Epithelial cell of proximal tubule (primary cell): ENCODE results near the gene COX8C. TPM values are rescaled to one million over a fixed set of nuclear protein-coding genes. Genes with fewer than 3 reads are reported as not detected.

Experiments used
- DNase-seq: peaks from one replicate; pipeline ENCODE4 v3.0.0-alpha.2; 2011; ENCODE audit warnings: low read depth
- H3K4me3 ChIP-seq: 2 replicates; pipeline ENCODE4 v1.5.1; 2011; ENCODE audit warnings: low read depth, mild to moderate bottlenecking, low read length
- total RNA-seq: library from RNA; depleted of rRNA; stranded (reverse); fragments of >200 nt; gene quantifications from 2 replicates; pipeline ENCODE4 v1.2.3, GENCODE V29; 2015
- TF ChIP-seq, protein P1 (sequence below): conservative IDR thresholded peaks from 2 replicates; pipeline ENCODE4 v1.5.1; 2012; ENCODE audit warnings: low read depth, mild to moderate bottlenecking, low read length

Gene COX8C
- total RNA-seq, 1 donor from 2014 or later = not detected

DNA sequence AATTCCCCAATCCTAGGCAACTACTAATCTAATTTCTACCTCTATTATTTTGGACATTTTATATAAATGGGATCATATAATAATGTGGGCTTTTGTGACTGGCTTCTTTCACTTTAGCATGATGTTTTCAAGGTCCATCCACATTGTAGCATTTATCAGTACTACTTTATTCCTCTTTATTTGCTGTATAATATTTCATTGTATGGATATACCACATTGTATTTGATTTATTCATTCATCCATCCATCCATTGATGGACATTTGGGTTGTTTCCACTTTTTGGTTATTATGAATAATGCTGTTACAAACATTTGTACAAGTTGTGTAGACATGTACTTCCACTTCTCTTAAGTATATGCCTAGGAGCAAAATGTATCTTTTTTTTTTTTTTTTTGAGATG, 31.4 kb upstream of the COX8C start:
- TF ChIP-seq, protein P1, sequence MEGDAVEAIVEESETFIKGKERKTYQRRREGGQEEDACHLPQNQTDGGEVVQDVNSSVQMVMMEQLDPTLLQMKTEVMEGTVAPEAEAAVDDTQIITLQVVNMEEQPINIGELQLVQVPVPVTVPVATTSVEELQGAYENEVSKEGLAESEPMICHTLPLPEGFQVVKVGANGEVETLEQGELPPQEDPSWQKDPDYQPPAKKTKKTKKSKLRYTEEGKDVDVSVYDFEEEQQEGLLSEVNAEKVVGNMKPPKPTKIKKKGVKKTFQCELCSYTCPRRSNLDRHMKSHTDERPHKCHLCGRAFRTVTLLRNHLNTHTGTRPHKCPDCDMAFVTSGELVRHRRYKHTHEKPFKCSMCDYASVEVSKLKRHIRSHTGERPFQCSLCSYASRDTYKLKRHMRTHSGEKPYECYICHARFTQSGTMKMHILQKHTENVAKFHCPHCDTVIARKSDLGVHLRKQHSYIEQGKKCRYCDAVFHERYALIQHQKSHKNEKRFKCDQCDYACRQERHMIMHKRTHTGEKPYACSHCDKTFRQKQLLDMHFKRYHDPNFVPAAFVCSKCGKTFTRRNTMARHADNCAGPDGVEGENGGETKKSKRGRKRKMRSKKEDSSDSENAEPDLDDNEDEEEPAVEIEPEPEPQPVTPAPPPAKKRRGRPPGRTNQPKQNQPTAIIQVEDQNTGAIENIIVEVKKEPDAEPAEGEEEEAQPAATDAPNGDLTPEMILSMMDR = no peak
- no peak overlapping the region for H3K4me3 ChIP-seq
- no peak for DNase-seq

DNA sequence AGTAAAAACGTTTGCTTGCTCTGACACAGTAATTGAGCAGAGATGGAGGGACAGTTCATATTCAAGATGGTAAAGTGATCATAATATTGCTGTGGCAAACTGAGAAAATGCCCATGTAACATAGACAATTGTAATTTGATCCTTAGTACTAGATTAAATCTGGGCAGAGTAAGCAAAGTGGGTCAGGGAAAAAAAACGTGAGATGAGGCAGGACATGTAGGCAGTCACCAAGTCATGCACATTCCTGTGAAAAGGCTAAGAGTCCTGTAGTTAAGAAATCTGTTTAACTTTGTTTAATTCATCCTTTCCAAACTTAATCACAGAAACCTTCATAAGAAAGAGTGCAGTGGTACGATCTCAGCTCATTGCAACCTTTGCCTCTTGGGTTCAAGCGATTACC, 30.3 kb upstream of the COX8C start:
- H3K4me3 ChIP-seq = no peak overlapping the region
- no peak for DNase-seq

DNA sequence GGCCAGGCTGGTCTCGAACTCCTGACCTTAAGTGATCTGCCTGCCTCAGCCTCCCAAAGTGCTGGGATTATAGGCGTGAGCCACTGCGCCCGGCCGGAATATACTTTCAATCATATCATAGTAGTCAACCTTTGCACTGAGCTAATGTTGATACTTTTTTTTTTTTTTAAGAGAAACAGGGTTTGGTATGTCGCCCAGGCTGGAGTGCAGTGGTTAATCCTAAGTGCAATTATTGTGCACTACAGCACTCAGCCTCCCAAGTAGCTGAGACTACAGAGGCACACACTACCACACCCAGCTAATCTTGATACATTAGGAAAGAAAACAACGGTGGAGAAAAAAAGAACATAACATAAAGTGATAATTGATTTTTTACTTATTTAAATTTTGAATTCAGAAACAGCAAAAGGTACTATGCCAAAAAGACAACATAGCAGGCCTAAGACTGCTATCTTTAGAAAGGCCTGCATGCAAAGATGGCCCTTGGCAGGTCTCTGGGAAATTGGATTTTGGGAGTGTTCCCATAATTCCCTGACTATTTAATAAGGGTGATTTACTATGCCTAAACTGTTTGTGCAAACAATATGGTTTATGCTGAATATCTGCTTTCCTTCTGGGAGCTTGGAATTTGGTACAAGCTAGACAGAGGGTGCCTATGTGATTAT, 29.6 kb upstream of the COX8C start:
- TF ChIP-seq, protein P1 = no peak
- H3K4me3 ChIP-seq = peak overlapping the region; percentile 12
- no peak for DNase-seq

More for the DNA sequence above, 30.3 kb upstream of the COX8C start:
- TF ChIP-seq, protein P1 = no peak

DNA sequence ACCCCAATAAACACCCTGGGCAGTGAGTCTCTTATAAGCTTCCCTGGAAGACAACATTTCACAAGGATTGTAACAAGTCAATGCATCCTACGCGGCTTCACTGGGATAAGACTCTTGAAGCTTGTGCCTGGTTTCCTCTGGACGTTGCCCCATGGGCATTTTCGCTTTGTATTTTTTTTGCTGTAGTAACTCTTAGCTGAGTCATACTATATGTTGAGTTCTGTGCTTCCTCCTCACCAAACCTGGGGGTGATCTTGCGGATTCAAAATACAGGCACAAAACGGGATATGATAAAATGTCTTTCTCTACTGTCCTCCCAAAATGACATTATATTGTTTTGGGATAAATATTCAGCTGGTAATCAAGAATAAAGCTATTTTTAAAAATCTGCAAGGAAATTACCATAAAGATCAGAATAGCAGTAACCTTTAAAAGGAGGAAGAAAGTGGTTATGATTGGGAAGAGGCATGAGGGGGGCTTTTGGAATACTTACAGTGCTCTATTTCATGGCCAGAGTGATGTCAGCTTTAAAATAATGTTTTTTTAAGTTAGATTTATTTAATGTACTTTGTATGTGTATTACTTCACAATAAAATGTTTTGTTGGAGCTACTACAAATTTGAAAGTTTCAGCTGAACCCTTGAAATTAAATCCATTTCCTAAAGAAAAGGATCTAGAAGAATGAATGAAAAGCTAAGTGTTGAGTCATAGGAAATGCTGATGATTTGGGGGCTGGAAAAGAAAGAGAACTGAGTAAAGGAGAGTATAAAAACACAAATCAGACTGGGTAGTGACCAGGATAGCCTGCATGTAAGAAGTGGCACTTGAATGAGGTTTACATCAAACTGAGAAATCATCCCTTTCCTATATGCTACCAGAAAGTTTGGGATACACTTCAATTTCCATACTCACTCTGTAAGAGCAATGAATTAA, 28.8 kb upstream of the COX8C start:
- DNase-seq = no peak
- peak overlapping the region; percentile 37 for H3K4me3 ChIP-seq
- TF ChIP-seq, protein P1 = no peak

DNA sequence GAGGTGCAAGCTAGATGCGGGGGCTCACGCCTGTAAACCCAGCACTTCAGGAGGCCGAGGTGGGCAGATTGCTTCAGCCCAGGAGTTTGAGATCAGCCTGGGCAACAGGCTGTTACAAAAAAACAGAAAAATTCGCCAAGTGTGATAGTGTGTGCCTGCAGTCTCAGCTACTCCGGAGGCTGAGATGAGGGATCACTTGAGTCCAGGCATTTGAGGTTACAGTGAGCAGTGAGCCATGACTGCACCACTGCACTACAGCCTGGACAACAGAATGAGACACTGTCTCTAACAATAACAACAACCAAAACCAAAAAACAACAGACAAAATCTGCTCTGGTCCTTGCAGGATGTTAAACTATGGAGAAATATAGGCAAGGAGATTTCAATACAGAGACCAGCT, 28.1 kb upstream of the COX8C start:
- DNase-seq = peak; percentile 71
- TF ChIP-seq, protein P1 = no peak
- H3K4me3 ChIP-seq = peak overlapping the region; percentile 37

DNA sequence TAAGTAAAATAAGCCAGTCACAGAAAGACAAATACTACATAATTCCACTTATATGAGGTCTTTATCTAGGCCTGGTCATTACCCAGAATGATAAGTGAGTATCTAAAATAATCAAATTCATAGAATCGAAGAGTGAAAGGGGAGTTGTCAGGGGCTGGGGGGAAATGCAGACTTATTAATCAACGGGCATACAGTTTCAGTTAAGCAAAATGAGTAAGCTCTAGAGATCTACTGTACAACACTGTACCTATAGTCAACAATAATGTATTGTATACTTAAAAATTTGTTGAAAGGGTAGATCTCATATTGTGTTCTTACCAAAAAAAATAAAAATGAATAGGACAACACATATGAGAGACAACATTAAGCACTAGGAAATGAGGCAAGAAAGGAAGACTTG, 27.5 kb upstream of the COX8C start:
- TF ChIP-seq, protein P1 = no peak
- DNase-seq = no peak
- H3K4me3 ChIP-seq = no peak overlapping the region

DNA sequence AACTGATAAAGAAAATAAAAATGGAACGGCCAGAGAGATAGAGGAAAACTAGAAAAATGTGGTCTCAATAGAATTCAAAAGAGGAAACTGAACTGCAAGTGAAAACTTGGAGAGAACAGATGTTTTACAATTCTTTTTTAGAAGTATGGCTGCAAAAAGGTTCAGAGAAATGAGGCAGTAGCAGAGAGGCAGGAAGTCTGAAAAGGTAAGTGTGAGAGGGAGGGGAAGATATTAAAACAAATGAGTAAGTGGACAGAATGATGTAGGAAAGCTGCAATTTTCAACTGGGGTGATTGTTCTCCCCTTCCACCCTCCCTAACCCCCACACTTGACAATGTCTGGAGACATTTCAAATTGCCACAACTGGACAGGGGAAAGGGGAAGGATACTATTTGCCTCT, 27.0 kb upstream of the COX8C start:
- TF ChIP-seq, protein P1 = no peak
- no peak for DNase-seq
- no peak overlapping the region for H3K4me3 ChIP-seq
